PC-9 (cell line): ENCODE measurements around the gene SLC43A1. TPM values are rescaled to one million over a fixed set of nuclear protein-coding genes. Genes with fewer than 3 reads are reported as not detected.

Experiments used
- BruUV-seq: library from RNA; stranded (reverse); fragments of 400-500 nt; replicated peaks from 2 replicates; lab custom pipeline; 2021; lab: Mats Ljungman, UMichigan
- CTCF ChIA-PET: fragments of 300-600 bp; sonication (Branson Sonifier 250); formaldehyde crosslinking; loops from one replicate; lab custom pipeline; 2022; ENCODE audit warnings: antibody characterized with exemption; lab: Charles Lee
- POLR2A ChIA-PET: fragments of 300-600 bp; sonication (Branson Sonifier 250); formaldehyde crosslinking; loops from one replicate; lab custom pipeline; 2022; ENCODE audit warnings: antibody characterized with exemption; ENCODE audit not compliant: unreplicated experiment; lab: Charles Lee
- DNase-seq, 2 experiments: peaks; one replicate each; pipeline versions ENCODE4 v3.0.0 to v3.0.0-alpha.2; 2015 to 2022; ENCODE audit warnings: mixed read lengths in 1 of 2
- H2AFZ ChIP-seq: fragments of 200-600 bp; sonication (generic); 2 replicates; pipeline ENCODE4 v1.8.1; 2017; ENCODE audit warnings: antibody characterized with exemption
- H3F3A ChIP-seq: fragments of 200-600 bp; sonication (generic); 2 replicates; pipeline ENCODE4 v1.8.1; 2017; ENCODE audit warnings: antibody characterized with exemption, mild to moderate bottlenecking, low read depth; ENCODE audit not compliant: insufficient read depth
- H3K27ac ChIP-seq: fragments of 200-600 bp; sonication (generic); 2 replicates; pipeline ENCODE4 v1.6.1; 2016; ENCODE audit warnings: mixed run types
- H3K27me3 ChIP-seq: fragments of 200-600 bp; sonication (generic); 2 replicates; pipeline ENCODE4 v1.6.1; 2016; ENCODE audit warnings: low read depth, mixed run types; ENCODE audit not compliant: insufficient read depth
- H3K36me3 ChIP-seq: fragments of 200-600 bp; sonication (generic); 2 replicates; pipeline ENCODE4 v1.6.1; 2016; ENCODE audit warnings: low read depth, mixed run types
- H3K4me1 ChIP-seq: fragments of 200-600 bp; sonication (generic); replicated peaks from 2 replicates; pipeline ENCODE4 v1.6.1; 2016; ENCODE audit warnings: mixed run types; ENCODE audit not compliant: insufficient read depth
- H3K4me2 ChIP-seq: fragments of 200-600 bp; sonication (generic); 2 replicates; pipeline ENCODE4 v1.6.1; 2017; ENCODE audit warnings: mixed run types
- H3K4me3 ChIP-seq: fragments of 200-600 bp; sonication (generic); 2 replicates; pipeline ENCODE4 v1.6.1; 2016; ENCODE audit warnings: mixed run types
- H3K79me2 ChIP-seq: fragments of 200-600 bp; sonication (generic); 2 replicates; pipeline ENCODE4 v1.6.1; 2017; ENCODE audit warnings: low read depth, mixed run types
- H3K9me2 ChIP-seq: fragments of 200-600 bp; sonication (generic); 2 replicates; pipeline ENCODE4 v1.8.1; 2017; ENCODE audit warnings: mild to moderate bottlenecking; ENCODE audit not compliant: insufficient read depth
- H3K9me3 ChIP-seq: fragments of 200-600 bp; sonication (generic); 2 replicates; pipeline ENCODE4 v1.8.1; 2016; ENCODE audit warnings: low read depth; ENCODE audit not compliant: insufficient read depth
- H4K20me1 ChIP-seq: fragments of 200-600 bp; sonication (generic); 2 replicates; pipeline ENCODE4 v1.8.1; 2017; ENCODE audit not compliant: insufficient read depth
- EZH2 ChIP-seq: fragments of 200-600 bp; sonication (generic); IDR thresholded peaks from 2 replicates; pipeline ENCODE4 v1.8.0; 2017; ENCODE audit warnings: antibody characterized with exemption, low read depth
- intact Hi-C: fragments of 100-400 bp; cut with micrococcal nuclease; formaldehyde crosslinking; loops from one replicate; pipeline ENCODE4 v1.10.0; 2022; ENCODE audit not compliant: unreplicated experiment
- total RNA-seq: library from RNA; stranded (reverse); gene quantifications from 2 replicates; pipeline ENCODE4 v1.2.3, GENCODE V29; 2021
- TF ChIP-seq, protein P1 (sequence below): fragments of 200-600 bp; sonication (generic); conservative IDR thresholded peaks from 2 replicates; pipeline ENCODE4 v1.6.1; 2017; ENCODE audit warnings: mixed run types, antibody characterized with exemption, mild to moderate bottlenecking, moderate library complexity

SLC43A1 gene
- total RNA-seq, 1 experiment from 2014 or later: 4.0 TPM

DNA sequence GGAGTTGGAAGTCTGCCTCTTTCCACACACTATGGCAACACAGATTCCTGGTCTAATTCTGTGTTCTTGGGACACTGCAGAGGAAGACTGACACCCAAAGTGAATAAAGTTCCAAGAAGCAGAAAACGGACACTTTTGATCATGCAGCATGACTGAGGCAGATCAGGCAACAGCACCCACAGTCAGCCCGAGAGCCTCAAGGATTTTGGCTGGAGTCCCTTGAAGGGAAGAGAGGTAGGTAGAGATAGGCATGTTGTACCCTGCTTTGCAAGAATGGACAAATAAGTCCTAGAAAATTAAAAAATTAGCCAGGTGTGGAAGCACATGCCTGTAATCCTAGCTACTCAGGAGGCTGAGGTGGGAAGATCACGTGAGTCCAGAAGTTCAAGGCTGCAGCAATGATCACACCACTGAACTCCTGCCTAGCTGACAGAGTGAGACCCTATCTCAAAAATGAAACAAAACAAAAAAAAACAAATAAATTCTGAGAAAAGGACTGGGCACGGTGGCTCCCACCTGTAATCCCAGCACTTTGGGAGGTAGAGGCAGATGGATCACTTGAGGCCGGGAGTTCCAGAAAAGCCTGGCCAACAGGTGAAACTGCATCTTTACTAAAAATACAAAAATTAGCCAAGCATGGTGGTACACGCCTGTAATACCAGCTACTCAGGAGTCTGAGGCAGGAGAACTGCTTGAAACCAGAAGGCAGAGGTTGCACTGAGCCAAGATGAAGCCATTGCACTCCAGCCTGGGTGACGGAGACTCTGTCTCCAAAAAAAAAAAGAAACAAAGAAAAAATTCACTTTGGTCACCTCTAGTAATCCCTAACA, 6.9 kb downstream of the SLC43A1 start:
- H3K27me3 ChIP-seq: no peaks in the 10 kb centered on the region
- no peaks in the 10 kb centered on the region for H3K9me3 ChIP-seq
- ChIA-PET CTCF (interaction anchor here (0.6 to 0.7 kb wide), 2 partner anchors 11 to 50 kb away, joined by 4 read pairs; no protein-coding TSS in a partner anchor), POLR2A (no interaction called here)
- H4K20me1 ChIP-seq: no peaks in the 10 kb centered on the region
- H3K36me3 ChIP-seq: no peaks in the 10 kb centered on the region
- no peak overlapping the region for H3K4me2 ChIP-seq
- H2AFZ ChIP-seq: no peak overlapping the region
- intact Hi-C loops: no loop called here
- H3K4me3 ChIP-seq: no peak overlapping the region
- TF ChIP-seq, protein P1, sequence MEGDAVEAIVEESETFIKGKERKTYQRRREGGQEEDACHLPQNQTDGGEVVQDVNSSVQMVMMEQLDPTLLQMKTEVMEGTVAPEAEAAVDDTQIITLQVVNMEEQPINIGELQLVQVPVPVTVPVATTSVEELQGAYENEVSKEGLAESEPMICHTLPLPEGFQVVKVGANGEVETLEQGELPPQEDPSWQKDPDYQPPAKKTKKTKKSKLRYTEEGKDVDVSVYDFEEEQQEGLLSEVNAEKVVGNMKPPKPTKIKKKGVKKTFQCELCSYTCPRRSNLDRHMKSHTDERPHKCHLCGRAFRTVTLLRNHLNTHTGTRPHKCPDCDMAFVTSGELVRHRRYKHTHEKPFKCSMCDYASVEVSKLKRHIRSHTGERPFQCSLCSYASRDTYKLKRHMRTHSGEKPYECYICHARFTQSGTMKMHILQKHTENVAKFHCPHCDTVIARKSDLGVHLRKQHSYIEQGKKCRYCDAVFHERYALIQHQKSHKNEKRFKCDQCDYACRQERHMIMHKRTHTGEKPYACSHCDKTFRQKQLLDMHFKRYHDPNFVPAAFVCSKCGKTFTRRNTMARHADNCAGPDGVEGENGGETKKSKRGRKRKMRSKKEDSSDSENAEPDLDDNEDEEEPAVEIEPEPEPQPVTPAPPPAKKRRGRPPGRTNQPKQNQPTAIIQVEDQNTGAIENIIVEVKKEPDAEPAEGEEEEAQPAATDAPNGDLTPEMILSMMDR: no peak
- TF ChIP-seq EZH2: no peak
- H3F3A ChIP-seq: no peaks in the 10 kb centered on the region; the same call in 1 of the 2 replicates
- H3K4me1 ChIP-seq: peaks cover 5% of the 10 kb centered on the region; the same call in 1 of the 2 replicates
- H3K9me2 ChIP-seq: no peaks in the 10 kb centered on the region
- H3K27ac ChIP-seq: no peak overlapping the region
- BruUV-seq: no TSS peak
- no peak for DNase-seq
- H3K79me2 ChIP-seq: no peaks in the 10 kb centered on the region

DNA sequence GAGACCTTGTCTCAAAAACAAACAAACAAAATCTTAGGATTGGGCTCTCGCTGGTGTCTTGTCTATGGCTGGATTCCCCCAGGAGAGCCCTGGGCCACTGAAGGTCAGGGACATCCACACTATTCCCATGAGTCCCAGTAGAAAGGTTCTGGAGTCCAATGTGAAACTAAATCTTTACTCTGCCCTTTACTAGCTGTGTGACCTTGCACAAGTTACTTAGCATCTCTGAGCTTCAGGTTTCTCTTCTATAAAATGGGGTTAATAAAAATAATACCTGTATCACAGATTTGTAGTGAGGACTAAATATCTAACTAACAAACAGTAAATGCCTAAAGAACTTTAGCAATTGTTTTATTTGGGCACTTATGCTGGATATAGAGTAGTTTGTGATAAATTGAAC, 9.0 kb downstream of the SLC43A1 start:
- Histone ChIP-seq H3K27me3 (no peaks in the 10 kb centered on the region), H3F3A (peaks cover 19% of the 10 kb centered on the region), H3K9me3 (no peaks in the 10 kb centered on the region), H3K36me3 (no peaks in the 10 kb centered on the region), H3K4me1 (peaks cover 21% of the 10 kb centered on the region), H4K20me1 (no peaks in the 10 kb centered on the region), H3K79me2 (no peaks in the 10 kb centered on the region), H3K4me3 (no peak overlapping the region), H3K27ac (no peak overlapping the region), H3K9me2 (no peaks in the 10 kb centered on the region), H2AFZ (no peak overlapping the region), H3K4me2 (no peak overlapping the region)
- intact Hi-C loops: no loop called here
- no TSS peak for BruUV-seq
- no peak for DNase-seq
- ChIA-PET POLR2A (interaction anchor here (1.0 kb wide), 1 partner anchor 195 kb away, joined by 9 read pairs; no protein-coding TSS in a partner anchor), CTCF (no interaction called here)
- TF ChIP-seq, protein P1: no peak
- TF ChIP-seq EZH2: no peak

DNA sequence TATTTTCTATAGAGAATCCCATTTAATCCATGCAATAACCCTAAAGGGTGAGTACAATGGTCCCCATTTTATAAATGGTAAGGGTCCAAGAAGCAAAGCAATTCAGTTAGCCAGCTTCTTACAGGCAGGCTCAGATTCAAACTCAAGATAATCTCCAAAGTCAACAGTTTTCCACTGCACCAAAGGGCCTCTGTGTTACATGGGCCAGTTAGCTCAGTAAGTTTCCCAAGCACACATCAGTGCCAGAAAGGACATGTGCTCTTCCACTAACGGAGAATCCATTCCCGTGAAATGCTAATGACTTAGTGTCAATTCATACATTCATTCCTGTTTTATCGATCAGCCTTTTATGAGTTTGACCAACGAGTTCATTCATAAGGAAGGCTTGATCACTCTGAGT, 11.0 kb downstream of the SLC43A1 start:
- intact Hi-C loops: no loop called here
- H3K4me1 ChIP-seq: peaks cover 37% of the 10 kb centered on the region
- ChIA-PET POLR2A (no interaction called here), CTCF (no interaction called here)
- BruUV-seq: no TSS peak
- H3K4me2 ChIP-seq: no peak overlapping the region
- H3K79me2 ChIP-seq: no peaks in the 10 kb centered on the region
- no peak overlapping the region for H2AFZ ChIP-seq
- H3F3A ChIP-seq: peaks cover 27% of the 10 kb centered on the region
- H3K9me3 ChIP-seq: no peaks in the 10 kb centered on the region
- H3K27me3 ChIP-seq: no peaks in the 10 kb centered on the region
- no peak overlapping the region for H3K4me3 ChIP-seq
- H3K36me3 ChIP-seq: no peaks in the 10 kb centered on the region
- H3K9me2 ChIP-seq: no peaks in the 10 kb centered on the region
- no peak for TF ChIP-seq EZH2
- TF ChIP-seq, protein P1: no peak
- no peaks in the 10 kb centered on the region for H4K20me1 ChIP-seq
- H3K27ac ChIP-seq: no peak overlapping the region
- DNase-seq: no peak
